Activated naive CD8-positive, alpha-beta T cell treated with anti-CD3 and anti-CD28 coated beads, Interleukin-2, amount 50 U/mL, for 24 hours (primary cell): ENCODE measurements around the gene UGCG.

ENCODE experiments used
- ATAC-seq: fragments of 150-1000 bp; cut with Tn5 transposase; one replicate; pipeline ENCODE4 v1.10.0; 2021
- DNase-seq: peaks from one replicate; pipeline ENCODE4 v3.0.0; 2021
- H3K27ac Mint-ChIP-seq: one replicate; pipeline ENCODE4 v1.8.0; 2021; ENCODE audit warnings: mild to moderate bottlenecking, mixed read lengths
- H3K27me3 Mint-ChIP-seq: one replicate; pipeline ENCODE4 v1.8.0; 2021; ENCODE audit warnings: mixed read lengths
- H3K36me3 Mint-ChIP-seq: one replicate; pipeline ENCODE4 v1.8.0; 2021; ENCODE audit warnings: low read depth, mixed read lengths
- H3K4me1 Mint-ChIP-seq: one replicate; pipeline ENCODE4 v1.8.0; 2021; ENCODE audit warnings: mixed read lengths
- H3K4me3 Mint-ChIP-seq: one replicate; pipeline ENCODE4 v1.8.0; 2021; ENCODE audit warnings: mild to moderate bottlenecking, moderate library complexity, mixed read lengths
- H3K9me3 Mint-ChIP-seq: one replicate; pipeline ENCODE4 v1.8.0; 2021; ENCODE audit warnings: mixed read lengths

The UGCG gene

GRCh38 chr9:111895996-111896941, at the start of gene UGCG:
TSS of gene UGCG (plus strand) at chr9:111896814. CDS start at chr9:111897216, 402 bp downstream.
- Mint-ChIP-seq H3K36me3 (no peaks in the 10 kb centered on the region), H3K4me3 (peak within 1 kb of the TSS; percentile 89), H3K27me3 (no peaks in the 10 kb centered on the region), H3K9me3 (no peaks in the 10 kb centered on the region), H3K27ac (peak within 1 kb of the TSS; percentile 87), H3K4me1 (peaks cover 18% of the 10 kb centered on the region)
- DNase-seq (peak; percentile 91), ATAC-seq (peak; percentile 86)

- no peak overlapping the region for H3K4me3 Mint-ChIP-seq
- H3K36me3 Mint-ChIP-seq = no peaks in the 10 kb centered on the region
- DNase-seq (no peak), ATAC-seq (no peak)
- H3K27ac Mint-ChIP-seq = no peak overlapping the region
- H3K4me1 Mint-ChIP-seq = peaks cover 2% of the 10 kb centered on the region
- no peaks in the 10 kb centered on the region for H3K27me3 Mint-ChIP-seq
- H3K9me3 Mint-ChIP-seq = no peaks in the 10 kb centered on the region
These were observed 45.1 kb upstream of the UGCG start for GRCh38 chr9:111851553-111851952.

- H3K36me3 Mint-ChIP-seq = no peaks in the 10 kb centered on the region
- H3K4me1 Mint-ChIP-seq = peaks cover 2% of the 10 kb centered on the region
- H3K9me3 Mint-ChIP-seq = no peaks in the 10 kb centered on the region
- DNase-seq = no peak
- H3K27ac Mint-ChIP-seq = no peak overlapping the region
- H3K4me3 Mint-ChIP-seq = no peak overlapping the region
- H3K27me3 Mint-ChIP-seq = no peaks in the 10 kb centered on the region
- ATAC-seq = no peak
These were observed 44.3 kb upstream of the UGCG start for GRCh38 chr9:111852291-111852690.

GRCh38 chr9:111853450-111853827, 43.2 kb upstream of the UGCG start:
- DNase-seq = no peak
- Mint-ChIP-seq H3K9me3 (no peaks in the 10 kb centered on the region), H3K4me1 (peaks cover 2% of the 10 kb centered on the region), H3K27ac (no peak overlapping the region), H3K36me3 (no peaks in the 10 kb centered on the region), H3K27me3 (no peaks in the 10 kb centered on the region), H3K4me3 (no peak overlapping the region)
- no peak for ATAC-seq

GRCh38 chr9:111854799-111855198, 41.8 kb upstream of the UGCG start:
- Mint-ChIP-seq H3K9me3 (no peaks in the 10 kb centered on the region), H3K4me3 (no peak overlapping the region), H3K27me3 (no peaks in the 10 kb centered on the region), H3K4me1 (peaks cover 2% of the 10 kb centered on the region), H3K36me3 (no peaks in the 10 kb centered on the region), H3K27ac (no peak overlapping the region)
- ATAC-seq = no peak
- no peak for DNase-seq

GRCh38 chr9:111857555-111858211, 38.9 kb upstream of the UGCG start:
- ATAC-seq (no peak), DNase-seq (no peak)
- Mint-ChIP-seq H3K27me3 (no peaks in the 10 kb centered on the region), H3K27ac (no peak overlapping the region), H3K4me3 (no peak overlapping the region), H3K36me3 (peaks cover under 1% of the 10 kb centered on the region), H3K4me1 (no peaks in the 10 kb centered on the region), H3K9me3 (peaks cover under 1% of the 10 kb centered on the region)

- Mint-ChIP-seq H3K27me3 (no peaks in the 10 kb centered on the region), H3K4me1 (no peaks in the 10 kb centered on the region), H3K36me3 (peaks cover 6% of the 10 kb centered on the region), H3K9me3 (peaks cover 10% of the 10 kb centered on the region), H3K4me3 (no peak overlapping the region), H3K27ac (no peak overlapping the region)
- DNase-seq (no peak), ATAC-seq (no peak)
These were observed 36.2 kb upstream of the UGCG start for GRCh38 chr9:111860443-111860842.

- no peak for ATAC-seq
- peaks cover 15% of the 10 kb centered on the region for H3K9me3 Mint-ChIP-seq
- peaks cover 6% of the 10 kb centered on the region for H3K36me3 Mint-ChIP-seq
These were observed 33.0 kb upstream of the UGCG start for GRCh38 chr9:111863636-111864035.

GRCh38 chr9:111866976-111867375, 29.6 kb upstream of the UGCG start:
- H3K27ac Mint-ChIP-seq = no peak overlapping the region
- no peak for ATAC-seq

More at GRCh38 chr9:111863636-111864035, 33.0 kb upstream of the UGCG start:
- Mint-ChIP-seq H3K27ac (no peak overlapping the region), H3K4me3 (no peak overlapping the region), H3K27me3 (no peaks in the 10 kb centered on the region), H3K4me1 (peaks cover 4% of the 10 kb centered on the region)
- no peak for DNase-seq

GRCh38 chr9:111868475-111868874, 28.1 kb upstream of the UGCG start:
- peaks cover 2% of the 10 kb centered on the region for H3K27me3 Mint-ChIP-seq
- H3K36me3 Mint-ChIP-seq = peaks cover 2% of the 10 kb centered on the region
- no peak overlapping the region for H3K27ac Mint-ChIP-seq
- no peak for ATAC-seq
- peaks cover 22% of the 10 kb centered on the region for H3K4me1 Mint-ChIP-seq
- DNase-seq = no peak
- peaks cover 9% of the 10 kb centered on the region for H3K9me3 Mint-ChIP-seq
- no peak overlapping the region for H3K4me3 Mint-ChIP-seq

More at GRCh38 chr9:111866976-111867375, 29.6 kb upstream of the UGCG start:
- H3K9me3 Mint-ChIP-seq = peaks cover 18% of the 10 kb centered on the region
- peaks cover 6% of the 10 kb centered on the region for H3K36me3 Mint-ChIP-seq
- no peaks in the 10 kb centered on the region for H3K27me3 Mint-ChIP-seq
- H3K4me1 Mint-ChIP-seq = peaks cover 20% of the 10 kb centered on the region
- no peak for DNase-seq
- no peak overlapping the region for H3K4me3 Mint-ChIP-seq

- peak; percentile 44 for DNase-seq
- H3K4me1 Mint-ChIP-seq = peaks cover 22% of the 10 kb centered on the region
- peak overlapping the region; percentile 71 for H3K27ac Mint-ChIP-seq
- ATAC-seq = peak; percentile 96
- peaks cover 5% of the 10 kb centered on the region for H3K27me3 Mint-ChIP-seq
- no peaks in the 10 kb centered on the region for H3K36me3 Mint-ChIP-seq
- peaks cover 7% of the 10 kb centered on the region for H3K9me3 Mint-ChIP-seq
- H3K4me3 Mint-ChIP-seq = peak overlapping the region; percentile 15
These were observed 25.7 kb upstream of the UGCG start for GRCh38 chr9:111870774-111871498.

- H3K4me3 Mint-ChIP-seq = no peak overlapping the region
- DNase-seq (no peak), ATAC-seq (no peak)
- H3K4me1 Mint-ChIP-seq = peaks cover 22% of the 10 kb centered on the region
- peaks cover 7% of the 10 kb centered on the region for H3K9me3 Mint-ChIP-seq
- H3K27ac Mint-ChIP-seq = no peak overlapping the region
- H3K36me3 Mint-ChIP-seq = no peaks in the 10 kb centered on the region
- H3K27me3 Mint-ChIP-seq = peaks cover 7% of the 10 kb centered on the region
These were observed 25.1 kb upstream of the UGCG start for GRCh38 chr9:111871499-111871855.

GRCh38 chr9:111872886-111873285, 23.7 kb upstream of the UGCG start:
- H3K4me1 Mint-ChIP-seq = peaks cover 18% of the 10 kb centered on the region

GRCh38 chr9:111873901-111874300, 22.7 kb upstream of the UGCG start:
- H3K9me3 Mint-ChIP-seq = no peaks in the 10 kb centered on the region
- DNase-seq (no peak), ATAC-seq (no peak)
- no peaks in the 10 kb centered on the region for H3K36me3 Mint-ChIP-seq
- H3K4me3 Mint-ChIP-seq = no peak overlapping the region
- H3K4me1 Mint-ChIP-seq = peaks cover 18% of the 10 kb centered on the region
- H3K27ac Mint-ChIP-seq = no peak overlapping the region
- H3K27me3 Mint-ChIP-seq = peaks cover 9% of the 10 kb centered on the region

More at GRCh38 chr9:111872886-111873285, 23.7 kb upstream of the UGCG start:
- Mint-ChIP-seq H3K36me3 (no peaks in the 10 kb centered on the region), H3K4me3 (no peak overlapping the region), H3K27me3 (peaks cover 9% of the 10 kb centered on the region), H3K9me3 (peaks cover 4% of the 10 kb centered on the region), H3K27ac (no peak overlapping the region)
- ATAC-seq (no peak), DNase-seq (no peak)
